HCT116 (cell line): Measurements from ENCODE around the gene AGAP1.

Source experiments
- EGR1 ChIP-seq: IDR thresholded peaks from 2 replicates; pipeline ENCODE4 v1.6.1; 2012; ENCODE audit warnings: low read depth
- EZH2 ChIP-seq: fragments of 200-600 bp; sonication (generic); IDR thresholded peaks from 2 replicates; pipeline ENCODE4 v1.6.1; 2017; ENCODE audit warnings: antibody characterized with exemption, mixed run types
- POLR2AphosphoS5 ChIP-seq: IDR thresholded peaks from 2 replicates; pipeline ENCODE4 v1.6.1; 2011; ENCODE audit warnings: mild to moderate bottlenecking, low read depth, low read length, moderate library complexity
- TCF7L2 ChIP-seq: IDR thresholded peaks from 2 replicates; pipeline ENCODE4 v1.7.0; 2011; ENCODE audit warnings: borderline replicate concordance, inconsistent platforms; ENCODE audit not compliant: insufficient read depth, insufficient read length; ENCODE audit errors: extremely low read depth
- ZNF274 ChIP-seq: fragments of 200-500 bp; sonication (Bioruptor generic); IDR thresholded peaks from 2 replicates; pipeline ENCODE4 v1.6.1; 2014; ENCODE audit warnings: mild to moderate bottlenecking, low read depth, low read length, inconsistent platforms
- TF ChIP-seq, protein P1 (sequence below): IDR thresholded peaks from 2 replicates; pipeline ENCODE4 v1.6.1; 2012

DNA sequence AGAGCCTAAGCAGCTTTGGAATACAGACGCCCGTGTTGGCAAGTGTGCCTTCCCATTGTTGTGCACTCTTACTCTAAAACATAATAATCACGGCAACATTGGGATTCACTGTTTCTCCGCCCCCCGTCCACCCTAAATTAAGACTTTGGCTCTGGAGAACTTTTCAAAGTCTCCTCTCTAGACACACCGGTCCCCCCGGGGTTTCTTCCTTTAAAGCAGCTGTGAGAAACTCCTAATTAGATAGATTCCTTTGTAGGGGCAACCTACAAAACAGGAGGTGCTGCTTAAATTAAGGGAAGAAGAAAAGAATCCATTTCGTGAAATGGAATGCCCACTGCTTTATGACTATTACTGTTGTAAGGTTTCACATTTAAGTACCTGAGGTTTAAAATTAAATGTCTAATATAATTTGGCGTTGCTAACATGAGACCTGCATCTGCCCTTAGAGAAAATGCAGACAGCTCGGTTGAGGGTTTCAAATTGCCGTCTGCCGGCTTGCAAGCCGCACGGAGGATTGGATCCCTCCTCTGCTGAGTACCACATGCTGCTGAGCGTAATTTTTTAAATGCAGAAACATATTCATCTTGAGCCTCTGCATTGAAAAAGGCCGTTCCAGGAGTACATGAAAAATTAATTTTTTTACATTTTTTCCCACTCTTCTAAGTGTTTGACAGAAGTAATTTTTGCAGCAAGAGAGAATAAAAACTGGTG is 441.1 kb downstream of the AGAP1 start:
- TF ChIP-seq TCF7L2 (no peak), EGR1 (no peak), POLR2AphosphoS5 (no peak), ZNF274 (no peak), EZH2 (no peak)
- TF ChIP-seq, protein P1, sequence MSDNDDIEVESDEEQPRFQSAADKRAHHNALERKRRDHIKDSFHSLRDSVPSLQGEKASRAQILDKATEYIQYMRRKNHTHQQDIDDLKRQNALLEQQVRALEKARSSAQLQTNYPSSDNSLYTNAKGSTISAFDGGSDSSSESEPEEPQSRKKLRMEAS, result no peak
